Esophagus squamous epithelium (tissue), 5 donors: ENCODE measurements around the gene ENKD1. TPM values are rescaled to one million over a fixed set of nuclear protein-coding genes. Genes with fewer than 3 reads are reported as not detected.

ENCODE experiments used
- DNase-seq: peaks from one replicate; lab custom pipeline; 2025; lab: John Stamatoyannopoulos, UW
- H3K27ac ChIP-seq, 4 donors: fragments of 200-600 bp; sonication (generic); one replicate each; pipeline ENCODE4 v1.5.1; 2016 to 2019; ENCODE audit warnings: mild to moderate bottlenecking in 1 of 4
- H3K27me3 ChIP-seq, 4 donors: fragments of 200-600 bp; sonication (generic); 1 replicate in 3 of 4; 2 replicates in 1 of 4; pipeline versions ENCODE4 v1.5.1 to v1.6.0; 2017 to 2021; ENCODE audit warnings: antibody characterized with exemption in 1 of 4
- H3K36me3 ChIP-seq, 3 donors: fragments of 200-600 bp; sonication (generic); one replicate each; pipeline ENCODE4 v1.5.1; 2016 to 2019
- H3K4me1 ChIP-seq, 3 donors: fragments of 200-600 bp; sonication (generic); one replicate each; pipeline ENCODE4 v1.5.1; 2017 to 2019
- H3K4me3 ChIP-seq, 4 donors: fragments of 200-600 bp; sonication (generic); 1 replicate in 3 of 4; 2 replicates in 1 of 4; pipeline ENCODE4 v1.5.1; 2016 to 2019; ENCODE audit warnings: mild to moderate bottlenecking in 2 of 4, moderate library complexity in 1 of 4
- H3K9me3 ChIP-seq, 3 donors: fragments of 200-600 bp; sonication (generic); one replicate each; pipeline ENCODE4 v1.5.1; 2016 to 2019
- CTCF ChIP-seq, 6 experiments: fragments of 450-650 bp in 4 of 6; fragments of 200-600 bp in 2 of 6; sonication (generic) in 2 of 6; IDR thresholded peaks; one replicate each; pipeline ENCODE4 v1.5.1; 2016 to 2019; ENCODE audit warnings: antibody characterized with exemption in 6 of 6, mild to moderate bottlenecking in 4 of 6, moderate library complexity in 4 of 6
- POLR2A ChIP-seq, 4 donors: fragments of 450-650 bp; IDR thresholded peaks; one replicate each; pipeline ENCODE4 v1.6.1; 2017; ENCODE audit warnings: antibody characterized with exemption in 4 of 4, mild to moderate bottlenecking in 4 of 4, moderate library complexity in 3 of 4
- WGBS, 2 donors: methylation state at CpG; one replicate each; pipeline ENCODE4 v1.1.5; 2018; 5-methylcytosine and 5-hydroxymethylcytosine counted together
- intact Hi-C: fragments of 100-400 bp; cut with DNase I; formaldehyde crosslinking; loops from one replicate; pipeline ENCODE4 v1.15.0; 2022
- total RNA-seq, 4 donors: library from RNA; depleted of rRNA; stranded (reverse); fragments of >200 nt; gene quantifications; one replicate each; pipeline ENCODE4 v1.1.0, GENCODE V29; 2016
- donor health status: DM: yes; HTN: yes; CAD: no.

Gene ENKD1
- 10 to 100 TPM in 3 of 4 donors, 1 to 10 TPM in 1; 6.1 to 12.9 (median 12.2) TPM for total RNA-seq

- TF ChIP-seq POLR2A (IDR thresholded peaks at IDR 0.05) (peak in 1 of 4 donors; percentile 31), CTCF (IDR thresholded peaks at IDR 0.05) (no peak)
- intact Hi-C loops = loop anchor here (10.0 kb wide), 1 partner anchor 102 kb away; the partner anchor contains the start of gene CTCF
- Histone ChIP-seq H3K27ac (peak within 1 kb of the TSS; percentile 66 to 94 (median 86)), H3K27me3 (no peaks in the 10 kb centered on the region), H3K4me3 (peak within 1 kb of the TSS; percentile 58 to 81 (median 72)), H3K36me3 (peaks cover 0 to 19% (median 0%) of the 10 kb centered on the region in 3 donors), H3K9me3 (no peaks in the 10 kb centered on the region), H3K4me1 (peaks cover 16 to 40% (median 21%) of the 10 kb centered on the region in 3 donors)
- no peak for DNase-seq
- 0% methylated on average over 17 of the region's 78 CpGs; no CpG with 5 or more reads in 1 of the 2 donors for WGBS, 2 donors
These were observed at the start of gene ENKD1, which contains the start of gene C16orf86 for GRCh38 chr16:67666559-67667452. ENKD1 (minus strand) TSS chr16:67666750; CDS start chr16:67666442, 308 bp downstream. C16orf86 (plus strand) TSS chr16:67666814; CDS start chr16:67666971, 157 bp downstream.

GRCh38 chr16:67716097-67716496, 49.5 kb upstream of the ENKD1 start:
- no peak overlapping the region for H3K27ac ChIP-seq
- 97 to 98% methylated on average over 2 of the region's 2 CpGs for WGBS, 2 donors
- H3K4me1 ChIP-seq = peaks cover 8 to 60% (median 15%) of the 10 kb centered on the region in 3 donors
- intact Hi-C loops = no loop called here
- H3K36me3 ChIP-seq = peaks cover 0 to 9% (median 0%) of the 10 kb centered on the region in 3 donors
- no peak for TF ChIP-seq CTCF (IDR thresholded peaks at IDR 0.05)
- no peak for TF ChIP-seq POLR2A (IDR thresholded peaks at IDR 0.05)
- H3K4me3 ChIP-seq = no peak overlapping the region
- DNase-seq = no peak
- H3K27me3 ChIP-seq = no peaks in the 10 kb centered on the region
- no peaks in the 10 kb centered on the region for H3K9me3 ChIP-seq

- peaks cover 0 to 18% (median 0%) of the 10 kb centered on the region in 3 donors for H3K36me3 ChIP-seq
- H3K27ac ChIP-seq = no peak overlapping the region
- WGBS, 2 donors = 75 to 92% methylated on average over 1 of the region's 1 CpG
- no peak for DNase-seq
- TF ChIP-seq POLR2A (IDR thresholded peaks at IDR 0.05) = no peak
- no peak for TF ChIP-seq CTCF (IDR thresholded peaks at IDR 0.05)
- H3K4me1 ChIP-seq = peaks cover 7 to 51% (median 8%) of the 10 kb centered on the region in 3 donors
- intact Hi-C loops = no loop called here
- no peak overlapping the region for H3K4me3 ChIP-seq
- no peaks in the 10 kb centered on the region for H3K27me3 ChIP-seq
- no peaks in the 10 kb centered on the region for H3K9me3 ChIP-seq
These were observed 48.0 kb upstream of the ENKD1 start for GRCh38 chr16:67714522-67714921.

GRCh38 chr16:67713647-67714273, 47.2 kb upstream of the ENKD1 start:
- Histone ChIP-seq H3K4me1 (peaks cover 8 to 54% (median 10%) of the 10 kb centered on the region in 3 donors), H3K4me3 (no peak overlapping the region), H3K27me3 (no peaks in the 10 kb centered on the region), H3K9me3 (no peaks in the 10 kb centered on the region), H3K36me3 (peaks cover 0 to 18% (median 0%) of the 10 kb centered on the region in 3 donors), H3K27ac (peak overlapping the region in 1 of 4 donors; percentile 42)
- DNase-seq = no peak
- TF ChIP-seq POLR2A (IDR thresholded peaks at IDR 0.05) (no peak), CTCF (IDR thresholded peaks at IDR 0.05) (no peak)
- intact Hi-C loops = no loop called here
- 65 to 85% methylated on average over 5 of the region's 5 CpGs for whole genome bisulfite sequencing, 2 donors
